Measurements from ENCODE around the gene KCNAB1. TPM values are rescaled to one million over a fixed set of nuclear protein-coding genes. Genes with fewer than 3 reads are reported as not detected.

The KCNAB1 gene
- total and polyA plus RNA-seq, 2 of the 8 experiments (the other 6 are each of a cell fraction or from before 2014, with no cell fraction given) = 0.51 to 2.3 TPM

- Histone ChIP-seq H2BK15ac (ENCODE audit: low read length) (no peak overlapping the region), H3K36me3 (ENCODE audit: control insufficient read depth in 2 of 4, insufficient read depth in 4 of 4, low read length in 3 of 4) (no peaks in the 10 kb centered on the region), H3K27me3 (replicated peaks in 1 of 4; ENCODE audit: control insufficient read depth in 3 of 4, extremely low read depth in 1 of 4, insufficient read depth in 3 of 4, low read length in 3 of 4) (no peaks in the 10 kb centered on the region), H3K79me2 (ENCODE audit: control insufficient read depth in 1 of 2, insufficient read depth in 2 of 2, low read length in 2 of 2) (no peaks in the 10 kb centered on the region), H3K9ac (replicated peaks in 1 of 4; ENCODE audit: extremely low read depth in 1 of 4, low read depth in 3 of 4, low read length in 3 of 4) (no peak overlapping the region), H3K4ac (replicated peaks; ENCODE audit: insufficient read length, low read depth, low read length) (no peak overlapping the region), H4K8ac (ENCODE audit: extremely low read depth, insufficient read depth, low read length) (no peak overlapping the region), H3K14ac (ENCODE audit: insufficient read length) (no peak overlapping the region), H4K91ac (replicated peaks; ENCODE audit: insufficient read length, low read length) (no peak overlapping the region), H3K18ac (ENCODE audit: extremely low read depth, low read length) (no peak overlapping the region), H2BK20ac (ENCODE audit: low read length) (no peak overlapping the region), H2BK120ac (replicated peaks; ENCODE audit: low read depth, low read length) (no peak overlapping the region), H4K20me1 (replicated peaks in 1 of 2; ENCODE audit: control insufficient read depth in 1 of 2, insufficient read depth in 2 of 2, low read length in 2 of 2) (no peaks in the 10 kb centered on the region), H2AK5ac (ENCODE audit: low read depth, low read length) (peak overlapping the region; percentile 19; the same call in 1 of the 2 replicates), H3K4me2 (ENCODE audit: insufficient read depth in 1 of 2, low read depth in 2 of 2, low read length in 2 of 2) (no peak overlapping the region), H3K4me1 (replicated peaks in 1 of 4; ENCODE audit: control insufficient read depth in 3 of 4, insufficient read depth in 4 of 4, low read length in 3 of 4) (peaks cover 0 to 8% (median 1%) of the 10 kb centered on the region in 4 experiments; a peak in 3 of 7 replicates), H3K4me3 (ENCODE audit: extremely low read depth in 1 of 4, insufficient read depth in 2 of 4, low read depth in 3 of 4, low read length in 4 of 4) (no peak overlapping the region), H3K56ac (replicated peaks; ENCODE audit: insufficient read length, low read depth, low read length) (no peak overlapping the region), H4K5ac (ENCODE audit: insufficient read length, low read depth, low read length) (no peak overlapping the region), H3K23me2 (ENCODE audit: low read depth, low read length) (no peaks in the 10 kb centered on the region), H3K9me3 (ENCODE audit: insufficient read depth in 2 of 2, low read depth in 1 of 2, low read length in 1 of 2) (no peaks in the 10 kb centered on the region), H2BK12ac (ENCODE audit: low read depth, low read length) (no peak overlapping the region), H3K23ac (ENCODE audit: insufficient read length) (no peak overlapping the region), H2AFZ (ENCODE audit: low read length) (no peak overlapping the region), H3K27ac (ENCODE audit: low read depth, low read length) (no peak overlapping the region), H3K79me1 (ENCODE audit: low read depth, low read length) (no peaks in the 10 kb centered on the region), H2BK5ac (ENCODE audit: low read depth, low read length) (no peak overlapping the region)
- 89% methylated on average over 3 of the region's 3 CpGs; no CpG with 5 or more reads in 1 of the 2 experiments for WGBS, 2 experiments (ENCODE audit: extremely low coverage in 1 of 2, insufficient coverage in 1 of 2, insufficient read length in 1 of 2, insufficient replicate concordance in 2 of 2, low coverage in 1 of 2, low lambda C conversion rate in 2 of 2, missing lambda C conversion rate in 1 of 2)
- POLR2A ChIA-PET (ENCODE audit: partially characterized antibody) = no interaction called here
- CTCF ChIA-PET (ENCODE audit: partially characterized antibody) = interaction anchor here (1.0 kb wide), 1 partner anchor 9 kb away, joined by 3 read pairs; no protein-coding TSS in a partner anchor
- FAIRE-seq (no peak), DNase-seq (ENCODE audit: low read depth in 1 of 2, low spot score in 2 of 2) (no peak)
- TF ChIP-seq BACH1 (IDR thresholded peaks at IDR 0.05; ENCODE audit: low read length) = no peak
- TF ChIP-seq SP2 (IDR thresholded peaks at IDR 0.05; ENCODE audit: low read length) = no peak
- TF ChIP-seq MAFK (IDR thresholded peaks at IDR 0.05; ENCODE audit: low read depth, low read length) = no peak
- no peak for TF ChIP-seq RNF2 (IDR thresholded peaks at IDR 0.05; ENCODE audit: borderline replicate concordance, low read depth, low read length, missing control alignments, poor library complexity, severe bottlenecking)
- no peak for TF ChIP-seq CHD2 (IDR thresholded peaks at IDR 0.05; ENCODE audit: low read length)
- no peak for TF ChIP-seq YY1 (IDR thresholded peaks at IDR 0.05; ENCODE audit: low read depth, low read length)
- TF ChIP-seq CHD1 (IDR thresholded peaks at IDR 0.05; ENCODE audit: low read depth, low read length) = no peak
- no peak for TF ChIP-seq SAP30 (IDR thresholded peaks at IDR 0.05; ENCODE audit: insufficient read depth, insufficient replicate concordance, low read length)
- TF ChIP-seq, protein P1, sequence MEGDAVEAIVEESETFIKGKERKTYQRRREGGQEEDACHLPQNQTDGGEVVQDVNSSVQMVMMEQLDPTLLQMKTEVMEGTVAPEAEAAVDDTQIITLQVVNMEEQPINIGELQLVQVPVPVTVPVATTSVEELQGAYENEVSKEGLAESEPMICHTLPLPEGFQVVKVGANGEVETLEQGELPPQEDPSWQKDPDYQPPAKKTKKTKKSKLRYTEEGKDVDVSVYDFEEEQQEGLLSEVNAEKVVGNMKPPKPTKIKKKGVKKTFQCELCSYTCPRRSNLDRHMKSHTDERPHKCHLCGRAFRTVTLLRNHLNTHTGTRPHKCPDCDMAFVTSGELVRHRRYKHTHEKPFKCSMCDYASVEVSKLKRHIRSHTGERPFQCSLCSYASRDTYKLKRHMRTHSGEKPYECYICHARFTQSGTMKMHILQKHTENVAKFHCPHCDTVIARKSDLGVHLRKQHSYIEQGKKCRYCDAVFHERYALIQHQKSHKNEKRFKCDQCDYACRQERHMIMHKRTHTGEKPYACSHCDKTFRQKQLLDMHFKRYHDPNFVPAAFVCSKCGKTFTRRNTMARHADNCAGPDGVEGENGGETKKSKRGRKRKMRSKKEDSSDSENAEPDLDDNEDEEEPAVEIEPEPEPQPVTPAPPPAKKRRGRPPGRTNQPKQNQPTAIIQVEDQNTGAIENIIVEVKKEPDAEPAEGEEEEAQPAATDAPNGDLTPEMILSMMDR (IDR thresholded peaks at IDR 0.05; ENCODE audit: control extremely low read depth in 1 of 3, insufficient read depth in 1 of 3, low read depth in 1 of 3, low read length in 3 of 3) = no peak
- no peak for TF ChIP-seq BCL11A (IDR thresholded peaks at IDR 0.05; ENCODE audit: low read depth in 2 of 2, low read length in 2 of 2)
- TF ChIP-seq, protein P2, sequence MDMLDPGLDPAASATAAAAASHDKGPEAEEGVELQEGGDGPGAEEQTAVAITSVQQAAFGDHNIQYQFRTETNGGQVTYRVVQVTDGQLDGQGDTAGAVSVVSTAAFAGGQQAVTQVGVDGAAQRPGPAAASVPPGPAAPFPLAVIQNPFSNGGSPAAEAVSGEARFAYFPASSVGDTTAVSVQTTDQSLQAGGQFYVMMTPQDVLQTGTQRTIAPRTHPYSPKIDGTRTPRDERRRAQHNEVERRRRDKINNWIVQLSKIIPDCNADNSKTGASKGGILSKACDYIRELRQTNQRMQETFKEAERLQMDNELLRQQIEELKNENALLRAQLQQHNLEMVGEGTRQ (IDR thresholded peaks at IDR 0.05; ENCODE audit: low read length) = no peak
Measured at GRCh38 chr3:156339491-156339890, 219.1 kb downstream of the KCNAB1 start.

Measured in H1 (cell line).